Cardiac muscle cell (in vitro differentiated cells and primary cell): ENCODE measurements around the gene ARMC6. TPM values are rescaled to one million over a fixed set of nuclear protein-coding genes. Genes with fewer than 3 reads are reported as not detected.

Experiments used
- DNase-seq, 2 donors: peaks; one replicate each; pipeline versions ENCODE4 v3.0.0 to v3.0.0-alpha.2; 2010 to 2017; ENCODE audit warnings: low read depth in 1 of 2, low spot score in 1 of 2
- H3K27ac ChIP-seq: fragments of 200-600 bp; sonication (generic); 2 replicates; pipeline ENCODE4 v1.5.1; 2016
- H3K27me3 ChIP-seq: fragments of 200-600 bp; sonication (generic); 2 replicates; pipeline ENCODE4 v1.6.0; 2016; ENCODE audit warnings: control low read depth
- H3K36me3 ChIP-seq: fragments of 200-600 bp; sonication (generic); 2 replicates; pipeline ENCODE4 v1.5.1; 2016; ENCODE audit warnings: control low read depth
- H3K4me1 ChIP-seq: fragments of 200-600 bp; sonication (generic); 2 replicates; pipeline ENCODE4 v1.8.1; 2017; ENCODE audit warnings: low read depth, mild to moderate bottlenecking, mixed run types
- H3K4me3 ChIP-seq: fragments of 200-600 bp; sonication (generic); 2 replicates; pipeline ENCODE4 v1.5.1; 2016; ENCODE audit warnings: mild to moderate bottlenecking
- H3K9me3 ChIP-seq: fragments of 200-600 bp; sonication (generic); 2 replicates; pipeline ENCODE4 v1.5.1; 2017; ENCODE audit warnings: low read depth, mild to moderate bottlenecking, control low read depth
- polyA plus RNA-seq: library from polyadenylated mRNA; unstranded; fragments of >200 nt; fragmentation: Nextera tagmentation; extraction: Ambion mirVana; gene quantifications from 2 replicates; pipeline ENCODE4 v1.2.1, GENCODE V29; 2016
- total RNA-seq: library from RNA; depleted of rRNA; stranded (reverse); fragments of >200 nt; gene quantifications from 2 replicates; pipeline ENCODE4 v1.2.3, GENCODE V29; 2016
- TF ChIP-seq, protein P1 (sequence below): IDR thresholded peaks from 2 replicates; pipeline ENCODE4 v1.5.1; 2012; ENCODE audit warnings: low read depth, mild to moderate bottlenecking, low read length

Gene ARMC6
- total and polyA plus RNA-seq, 2 experiments from 2014 or later: 31.0 to 34.6 TPM

DNA sequence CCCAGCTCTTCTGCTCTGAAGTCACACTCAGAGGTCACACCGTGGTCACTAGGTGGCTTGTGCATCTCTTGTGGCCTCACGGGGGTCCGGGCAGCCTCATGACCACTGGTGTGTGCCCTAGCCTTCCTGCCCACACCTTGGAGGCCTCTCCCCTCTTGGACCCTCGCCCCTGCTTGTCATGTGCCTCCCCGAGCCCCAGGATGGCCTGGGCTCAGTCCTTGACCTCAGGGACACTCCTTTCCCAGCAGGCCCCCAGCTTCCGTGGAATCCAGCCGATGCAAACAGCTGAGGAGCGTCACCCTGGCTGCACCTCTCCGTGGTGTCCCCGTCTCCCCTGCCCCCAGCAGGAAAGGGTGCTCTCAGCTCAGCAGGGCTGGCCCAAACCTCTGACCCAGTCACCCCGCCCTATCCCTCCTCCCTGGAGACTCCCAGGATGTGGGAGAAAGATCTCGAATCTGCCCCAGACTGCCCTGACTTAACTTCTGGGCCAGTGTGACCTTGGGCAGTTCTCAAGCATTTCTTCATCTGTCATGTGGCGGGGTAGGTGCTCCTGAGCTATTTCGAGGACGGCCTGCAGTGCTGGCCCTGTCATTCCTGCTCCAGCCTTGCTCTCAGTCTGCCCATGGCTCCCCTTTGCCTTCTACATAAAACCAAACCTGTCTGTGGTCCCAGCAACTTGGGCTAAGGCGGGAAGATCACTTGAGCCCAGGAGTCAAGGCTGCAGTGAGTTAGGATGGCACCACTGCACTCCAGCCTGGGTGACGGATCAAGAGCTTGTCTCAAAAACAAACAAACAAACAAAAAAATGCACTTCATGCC lies 25.8 kb downstream of the ARMC6 start:
- no peak overlapping the region for H3K27ac ChIP-seq
- DNase-seq: no peak
- peaks cover 9% of the 10 kb centered on the region for H3K36me3 ChIP-seq
- TF ChIP-seq, protein P1, sequence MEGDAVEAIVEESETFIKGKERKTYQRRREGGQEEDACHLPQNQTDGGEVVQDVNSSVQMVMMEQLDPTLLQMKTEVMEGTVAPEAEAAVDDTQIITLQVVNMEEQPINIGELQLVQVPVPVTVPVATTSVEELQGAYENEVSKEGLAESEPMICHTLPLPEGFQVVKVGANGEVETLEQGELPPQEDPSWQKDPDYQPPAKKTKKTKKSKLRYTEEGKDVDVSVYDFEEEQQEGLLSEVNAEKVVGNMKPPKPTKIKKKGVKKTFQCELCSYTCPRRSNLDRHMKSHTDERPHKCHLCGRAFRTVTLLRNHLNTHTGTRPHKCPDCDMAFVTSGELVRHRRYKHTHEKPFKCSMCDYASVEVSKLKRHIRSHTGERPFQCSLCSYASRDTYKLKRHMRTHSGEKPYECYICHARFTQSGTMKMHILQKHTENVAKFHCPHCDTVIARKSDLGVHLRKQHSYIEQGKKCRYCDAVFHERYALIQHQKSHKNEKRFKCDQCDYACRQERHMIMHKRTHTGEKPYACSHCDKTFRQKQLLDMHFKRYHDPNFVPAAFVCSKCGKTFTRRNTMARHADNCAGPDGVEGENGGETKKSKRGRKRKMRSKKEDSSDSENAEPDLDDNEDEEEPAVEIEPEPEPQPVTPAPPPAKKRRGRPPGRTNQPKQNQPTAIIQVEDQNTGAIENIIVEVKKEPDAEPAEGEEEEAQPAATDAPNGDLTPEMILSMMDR: no peak
- H3K4me3 ChIP-seq: no peak overlapping the region
- H3K9me3 ChIP-seq: no peaks in the 10 kb centered on the region
- peaks cover 8% of the 10 kb centered on the region for H3K4me1 ChIP-seq
- no peaks in the 10 kb centered on the region for H3K27me3 ChIP-seq

DNA sequence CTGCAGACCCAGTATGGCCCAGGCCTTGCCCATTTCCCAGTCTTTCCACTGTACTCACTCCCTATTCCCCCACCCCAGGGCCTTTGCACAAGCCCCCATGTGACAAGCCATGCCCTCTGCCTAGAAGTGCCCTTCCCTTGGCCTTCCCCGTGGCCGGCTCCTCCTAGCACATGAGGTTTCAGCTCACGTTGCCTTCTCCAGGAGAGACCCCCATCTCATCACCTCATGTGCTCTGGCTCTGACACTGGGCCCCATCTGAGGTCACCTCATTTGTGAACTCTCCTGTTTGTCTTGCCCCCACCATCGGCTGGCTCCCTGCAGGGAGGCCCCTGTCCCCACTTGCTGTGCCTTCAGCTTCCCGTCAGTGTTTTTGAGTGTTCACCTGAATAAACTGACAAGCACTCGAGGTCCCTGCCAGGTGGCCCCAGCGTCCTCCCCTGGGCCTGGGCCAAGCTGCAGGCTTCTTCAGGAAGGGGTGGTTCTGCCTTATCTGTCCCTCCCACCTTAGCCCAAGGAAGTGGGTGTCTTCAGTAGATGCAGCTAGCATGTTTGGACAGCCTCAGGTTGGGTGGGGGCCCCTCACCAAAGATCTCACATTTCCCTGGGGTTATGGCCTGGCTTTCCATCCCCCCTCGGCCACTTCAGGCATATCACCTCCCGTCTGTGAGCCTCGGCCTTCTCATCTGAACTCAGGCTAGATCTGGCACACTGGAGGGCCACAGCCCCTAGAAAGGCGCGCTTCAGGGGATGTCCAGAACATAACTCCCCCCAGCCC lies 26.6 kb downstream of the ARMC6 start:
- no peak overlapping the region for H3K4me3 ChIP-seq
- peak overlapping the region; percentile 16 for H3K27ac ChIP-seq
- no peaks in the 10 kb centered on the region for H3K9me3 ChIP-seq
- peaks cover 13% of the 10 kb centered on the region for H3K4me1 ChIP-seq
- TF ChIP-seq, protein P1: no peak
- H3K36me3 ChIP-seq: peaks cover 8% of the 10 kb centered on the region
- H3K27me3 ChIP-seq: no peaks in the 10 kb centered on the region
- no peak for DNase-seq

DNA sequence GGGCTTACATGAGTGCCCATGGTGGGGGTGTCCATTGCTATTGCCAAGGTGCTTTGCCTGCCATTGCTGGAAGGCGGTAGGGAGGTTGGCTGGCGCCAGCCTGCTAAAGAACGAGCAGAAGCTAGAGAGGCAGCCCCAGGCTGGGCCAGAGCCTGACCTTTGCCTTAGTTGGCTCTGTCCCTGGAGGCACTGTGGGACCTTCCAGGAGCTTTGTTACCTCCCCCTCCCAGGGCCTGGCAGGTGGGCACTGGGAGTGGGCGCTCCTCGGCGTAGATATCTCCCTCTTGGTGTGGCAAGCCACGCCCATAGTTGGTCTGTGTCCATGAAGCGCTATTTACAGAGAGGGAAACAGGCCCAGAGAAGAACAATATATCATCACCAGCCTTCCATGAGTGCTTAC lies 28.1 kb downstream of the ARMC6 start:
- no peak for DNase-seq
- TF ChIP-seq, protein P1: no peak
- Histone ChIP-seq H3K4me3 (no peak overlapping the region), H3K27ac (peak overlapping the region; percentile 32), H3K9me3 (no peaks in the 10 kb centered on the region), H3K4me1 (peaks cover 19% of the 10 kb centered on the region), H3K36me3 (peaks cover 7% of the 10 kb centered on the region), H3K27me3 (no peaks in the 10 kb centered on the region)

DNA sequence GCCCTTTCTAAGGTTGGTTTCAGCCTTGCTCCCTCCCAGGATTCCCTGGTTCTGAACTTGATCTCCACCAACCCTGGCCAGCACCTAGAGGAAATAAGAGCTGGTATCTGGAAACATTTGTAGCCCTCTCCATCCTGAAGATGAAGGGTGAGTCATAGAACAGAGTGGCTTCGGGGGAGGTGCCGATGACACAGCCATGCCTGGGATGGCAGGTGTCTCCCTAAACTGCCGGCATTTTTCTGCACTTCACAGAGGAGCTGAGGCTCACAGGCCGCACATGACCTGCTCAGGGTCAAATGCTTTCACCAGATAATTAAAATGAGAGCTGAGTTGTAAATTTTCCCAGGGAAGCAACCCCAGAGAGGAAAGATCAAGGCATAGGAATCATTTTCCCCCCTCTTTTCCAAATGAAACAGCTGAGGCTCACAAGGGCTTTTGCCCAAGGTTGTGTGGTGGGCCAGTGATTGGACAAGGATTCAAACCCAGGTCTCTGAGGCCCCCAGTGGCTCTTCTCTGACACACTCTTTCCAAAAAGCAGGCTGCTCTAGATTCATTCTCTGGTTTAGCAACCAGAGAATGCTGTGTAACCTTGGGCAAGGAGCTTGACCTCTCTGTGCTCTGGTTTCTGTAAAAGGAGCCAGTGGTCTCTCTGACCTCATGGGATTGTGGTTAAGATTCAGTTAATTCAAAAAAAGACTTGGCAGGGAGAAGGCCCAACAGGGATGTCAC lies 29.2 kb downstream of the ARMC6 start:
- Histone ChIP-seq H3K36me3 (peaks cover 4% of the 10 kb centered on the region), H3K27me3 (no peaks in the 10 kb centered on the region), H3K27ac (peak overlapping the region; percentile 58), H3K4me3 (peak overlapping the region; percentile 27), H3K9me3 (no peaks in the 10 kb centered on the region), H3K4me1 (peaks cover 19% of the 10 kb centered on the region)
- TF ChIP-seq, protein P1: no peak
- DNase-seq: no peak
